Gastrocnemius medialis (tissue), 4 donors: ENCODE data around the gene LRRC72.

Experiments
- CTCF ChIP-seq, 5 experiments: fragments of 450-650 bp in 3 of 5; fragments of 200-600 bp in 2 of 5; sonication (generic) in 2 of 5; IDR thresholded peaks in 4 of 5; conservative IDR thresholded peaks in 1 of 5; 1 replicate in 4 of 5; 2 replicates in 1 of 5; pipeline ENCODE4 v1.5.1; 2016 to 2019; ENCODE audit warnings: antibody characterized with exemption in 5 of 5, mild to moderate bottlenecking in 3 of 5, moderate library complexity in 3 of 5
- POLR2A ChIP-seq, 2 donors: fragments of 450-650 bp; IDR thresholded peaks; one replicate each; pipeline ENCODE4 v1.6.1; 2017; ENCODE audit warnings: antibody characterized with exemption in 2 of 2, mild to moderate bottlenecking in 2 of 2, moderate library complexity in 2 of 2

- no peak for TF ChIP-seq POLR2A (IDR thresholded peaks at IDR 0.05)
- no peak for TF ChIP-seq CTCF (IDR thresholded peaks at IDR 0.05 in 4 of 5, conservative IDR thresholded peaks at IDR 0.05 in 1 of 5)
Measured at GRCh38 chr7:16514729-16515128, 11.9 kb upstream of the LRRC72 start.
